ENCODE data around the gene GPATCH8.

Gene GPATCH8

DNA sequence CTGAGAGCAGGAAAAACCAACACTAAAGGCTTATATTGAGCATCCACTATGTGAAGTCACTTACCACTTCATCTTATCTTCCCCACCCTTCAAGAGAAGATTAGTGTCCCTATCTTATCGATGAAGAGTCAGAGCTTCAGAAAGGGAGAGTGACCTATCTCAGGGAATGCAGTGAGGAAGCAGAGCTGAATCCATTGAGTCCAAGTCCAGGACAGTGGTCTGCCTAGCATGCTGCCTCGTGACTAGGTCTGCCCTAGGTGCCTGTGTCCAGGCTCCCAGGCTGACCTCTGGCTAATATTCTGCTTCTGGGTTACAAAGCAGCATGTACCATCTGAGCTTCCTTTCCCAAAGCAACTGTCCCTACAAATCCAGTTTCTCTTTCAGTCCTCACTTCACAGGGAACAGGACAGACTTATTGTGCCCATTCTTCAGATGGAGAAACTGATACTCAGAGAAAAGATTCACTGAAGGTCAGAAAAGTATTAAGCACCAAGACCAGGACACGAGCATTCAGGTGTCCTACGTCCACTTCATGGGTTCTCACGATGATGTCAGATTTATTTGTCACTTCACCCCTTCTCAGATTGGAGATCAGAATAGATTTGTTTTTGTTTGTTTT is 40.8 kb upstream of the GPATCH8 start:
- TF ChIP-seq CTCF (IDR thresholded peaks at IDR 0.05), result no peak

- TF ChIP-seq CTCF (IDR thresholded peaks at IDR 0.05), result no peak
These were observed 40.2 kb upstream of the GPATCH8 start for GRCh38 chr17:44543213-44543904.

- no peak for TF ChIP-seq CTCF (IDR thresholded peaks at IDR 0.05)
These were observed 38.8 kb upstream of the GPATCH8 start for GRCh38 chr17:44541884-44542581.

DNA sequence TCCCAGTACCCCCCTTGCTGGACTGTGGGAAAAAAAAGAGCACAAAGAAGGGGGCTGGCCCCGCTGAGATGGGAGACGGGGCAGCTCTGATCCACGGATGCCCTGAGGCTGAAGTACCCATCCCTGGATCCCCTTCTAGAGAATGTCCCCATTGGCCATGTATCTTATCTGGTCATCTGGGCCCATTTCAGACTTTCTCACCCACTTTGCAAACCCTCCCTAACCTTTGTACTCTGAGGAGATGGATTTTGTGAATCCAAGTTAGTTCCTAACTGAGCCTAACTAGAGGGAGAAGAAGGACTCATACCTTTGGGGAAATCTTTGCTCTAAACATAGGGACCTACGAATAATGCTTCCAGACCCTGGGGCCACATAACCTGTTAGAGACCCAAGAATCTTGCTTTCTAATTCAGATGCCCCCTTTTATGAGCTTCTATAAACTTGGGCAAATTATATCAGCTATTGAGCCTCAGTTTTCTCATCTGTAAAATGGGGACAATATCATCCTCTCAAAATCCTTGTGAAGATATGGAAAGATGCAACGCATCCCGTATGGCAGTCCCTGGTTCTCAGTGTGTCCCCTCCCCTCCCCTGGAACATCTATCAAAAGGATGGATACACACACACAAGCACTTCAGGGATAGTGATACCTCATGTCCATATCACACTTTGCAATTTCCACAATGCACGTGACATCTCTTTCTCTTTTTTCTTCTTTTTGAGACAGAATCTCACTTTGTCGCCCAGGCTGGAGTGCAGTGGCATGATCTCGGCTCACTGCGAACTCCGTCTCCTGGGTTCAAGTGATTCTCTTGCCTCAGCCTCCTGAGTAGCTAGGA is 37.3 kb upstream of the GPATCH8 start:
- TF ChIP-seq CTCF (IDR thresholded peaks at IDR 0.05), result no peak

- TF ChIP-seq CTCF (IDR thresholded peaks at IDR 0.05), result no peak
These were observed 36.5 kb upstream of the GPATCH8 start for GRCh38 chr17:44539673-44540072.

DNA sequence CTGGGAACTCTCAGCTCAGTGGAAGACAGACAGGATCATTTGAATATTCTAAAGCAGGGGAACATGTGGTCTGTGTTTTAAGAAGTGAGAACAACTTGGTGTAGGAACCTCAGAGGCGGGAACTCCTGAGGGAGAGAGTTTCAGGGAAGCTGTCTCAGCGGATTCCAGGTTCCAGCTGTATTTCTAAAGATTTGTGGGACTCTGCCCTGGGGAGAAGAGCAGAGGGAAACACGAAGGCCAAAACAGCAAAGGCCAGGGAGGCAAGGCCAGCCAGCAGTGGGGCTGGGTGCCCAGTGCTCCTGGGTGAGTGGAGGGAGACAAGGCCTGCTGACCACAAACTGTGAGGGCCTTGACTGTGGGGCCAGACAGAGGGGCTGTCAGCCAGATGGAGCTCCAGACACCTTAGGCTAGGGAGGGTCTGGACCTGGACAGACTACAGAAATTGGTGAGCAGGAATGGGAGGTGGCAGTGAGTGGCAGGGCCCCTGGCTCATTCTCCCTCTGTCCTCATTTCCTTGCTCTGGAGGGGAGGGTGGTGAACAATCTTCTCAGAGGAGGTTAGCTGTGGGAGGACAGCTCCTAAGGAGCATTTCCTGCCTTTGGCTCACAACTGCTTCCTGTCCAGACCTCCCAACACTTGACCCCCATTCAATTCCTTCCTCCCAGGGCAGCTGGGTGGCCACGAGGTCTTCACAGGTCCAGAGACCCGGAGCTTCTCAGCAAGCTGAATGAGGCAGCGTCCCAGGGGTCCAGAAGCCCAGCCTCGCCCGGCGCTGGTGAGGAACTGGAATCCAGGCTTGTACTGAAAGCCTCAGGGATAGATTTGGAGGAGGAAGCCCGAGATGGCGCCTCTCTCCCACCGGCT is 33.1 kb upstream of the GPATCH8 start:
- no peak for TF ChIP-seq CTCF (IDR thresholded peaks at IDR 0.05)

Measured in LNCAP (cell line).